ENCODE data around the gene CHRNA7.

CHRNA7 gene

GRCh38 chr15:32053719-32054118, 23.4 kb downstream of the CHRNA7 start:
- DNase-seq (ENCODE audit: low spot score) = no peak

GRCh38 chr15:32057876-32058425, 27.6 kb downstream of the CHRNA7 start:
- DNase-seq (ENCODE audit: low spot score) = no peak
- in situ Hi-C loops (cut with MboI; ENCODE audit: low pct_unique_long_range_greater_than_20kb, low sequenced_read_pairs, unreplicated experiment) = no loop called here
- TF ChIP-seq, protein P1, sequence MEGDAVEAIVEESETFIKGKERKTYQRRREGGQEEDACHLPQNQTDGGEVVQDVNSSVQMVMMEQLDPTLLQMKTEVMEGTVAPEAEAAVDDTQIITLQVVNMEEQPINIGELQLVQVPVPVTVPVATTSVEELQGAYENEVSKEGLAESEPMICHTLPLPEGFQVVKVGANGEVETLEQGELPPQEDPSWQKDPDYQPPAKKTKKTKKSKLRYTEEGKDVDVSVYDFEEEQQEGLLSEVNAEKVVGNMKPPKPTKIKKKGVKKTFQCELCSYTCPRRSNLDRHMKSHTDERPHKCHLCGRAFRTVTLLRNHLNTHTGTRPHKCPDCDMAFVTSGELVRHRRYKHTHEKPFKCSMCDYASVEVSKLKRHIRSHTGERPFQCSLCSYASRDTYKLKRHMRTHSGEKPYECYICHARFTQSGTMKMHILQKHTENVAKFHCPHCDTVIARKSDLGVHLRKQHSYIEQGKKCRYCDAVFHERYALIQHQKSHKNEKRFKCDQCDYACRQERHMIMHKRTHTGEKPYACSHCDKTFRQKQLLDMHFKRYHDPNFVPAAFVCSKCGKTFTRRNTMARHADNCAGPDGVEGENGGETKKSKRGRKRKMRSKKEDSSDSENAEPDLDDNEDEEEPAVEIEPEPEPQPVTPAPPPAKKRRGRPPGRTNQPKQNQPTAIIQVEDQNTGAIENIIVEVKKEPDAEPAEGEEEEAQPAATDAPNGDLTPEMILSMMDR (IDR thresholded peaks at IDR 0.05; ENCODE audit: extremely low read depth, insufficient read depth, missing control alignments) = no peak

More at GRCh38 chr15:32053719-32054118, 23.4 kb downstream of the CHRNA7 start:
- TF ChIP-seq, protein P1 (IDR thresholded peaks at IDR 0.05; ENCODE audit: extremely low read depth, insufficient read depth, missing control alignments) = no peak
- in situ Hi-C loops (cut with MboI; ENCODE audit: low pct_unique_long_range_greater_than_20kb, low sequenced_read_pairs, unreplicated experiment) = no loop called here

- in situ Hi-C loops (cut with MboI; ENCODE audit: low pct_unique_long_range_greater_than_20kb, low sequenced_read_pairs, unreplicated experiment) = no loop called here
- DNase-seq (ENCODE audit: low spot score) = no peak
- TF ChIP-seq, protein P1 (IDR thresholded peaks at IDR 0.05; ENCODE audit: extremely low read depth, insufficient read depth, missing control alignments) = no peak
Measured at GRCh38 chr15:32060706-32061105, 30.4 kb downstream of the CHRNA7 start.

GRCh38 chr15:32067115-32067514, 36.8 kb downstream of the CHRNA7 start:
- TF ChIP-seq, protein P1 (IDR thresholded peaks at IDR 0.05; ENCODE audit: extremely low read depth, insufficient read depth, missing control alignments) = no peak
- DNase-seq (ENCODE audit: low spot score) = no peak
- in situ Hi-C loops (cut with MboI; ENCODE audit: low pct_unique_long_range_greater_than_20kb, low sequenced_read_pairs, unreplicated experiment) = no loop called here

DNA sequence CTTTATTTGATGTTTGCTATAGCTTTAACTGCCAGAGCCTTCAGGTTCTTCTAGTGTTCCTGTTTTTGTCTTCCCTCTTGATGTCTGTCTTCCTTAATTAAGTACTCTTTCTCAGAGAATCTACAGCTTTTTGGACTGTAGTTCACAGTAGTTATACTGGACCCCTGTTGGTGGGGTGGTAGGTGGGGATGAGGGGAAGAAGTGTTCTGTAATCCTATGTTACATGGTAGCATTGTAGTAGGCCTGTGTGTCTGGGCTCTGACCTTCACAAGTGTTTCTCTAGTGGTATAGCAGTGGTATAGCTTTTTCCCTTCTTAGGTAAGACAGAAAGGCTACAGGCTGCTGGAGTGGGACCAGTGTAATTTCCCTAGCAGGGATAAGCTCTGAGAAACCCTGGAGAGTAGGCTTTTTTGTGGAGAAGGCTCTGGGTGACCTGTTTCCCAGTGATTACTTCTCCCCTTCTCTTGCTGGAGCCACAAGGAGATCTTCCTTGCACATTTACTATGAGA, 59.6 kb downstream of the CHRNA7 start:
- no peak for DNase-seq (ENCODE audit: low spot score)
- TF ChIP-seq, protein P1 (IDR thresholded peaks at IDR 0.05; ENCODE audit: extremely low read depth, insufficient read depth, missing control alignments) = no peak
- in situ Hi-C loops (cut with MboI; ENCODE audit: low pct_unique_long_range_greater_than_20kb, low sequenced_read_pairs, unreplicated experiment) = no loop called here

- TF ChIP-seq, protein P1 (IDR thresholded peaks at IDR 0.05; ENCODE audit: extremely low read depth, insufficient read depth, missing control alignments) = no peak
- in situ Hi-C loops (cut with MboI; ENCODE audit: low pct_unique_long_range_greater_than_20kb, low sequenced_read_pairs, unreplicated experiment) = no loop called here
- no peak for DNase-seq (ENCODE audit: low spot score)
Measured at GRCh38 chr15:32091505-32092380, 61.4 kb downstream of the CHRNA7 start.
